ENCODE data around the gene EFNA2. TPM values are rescaled to one million over a fixed set of nuclear protein-coding genes. Genes with fewer than 3 reads are reported as not detected.

The EFNA2 gene
- total RNA-seq, 1 experiment from 2014 or later: 1.5 TPM

DNA sequence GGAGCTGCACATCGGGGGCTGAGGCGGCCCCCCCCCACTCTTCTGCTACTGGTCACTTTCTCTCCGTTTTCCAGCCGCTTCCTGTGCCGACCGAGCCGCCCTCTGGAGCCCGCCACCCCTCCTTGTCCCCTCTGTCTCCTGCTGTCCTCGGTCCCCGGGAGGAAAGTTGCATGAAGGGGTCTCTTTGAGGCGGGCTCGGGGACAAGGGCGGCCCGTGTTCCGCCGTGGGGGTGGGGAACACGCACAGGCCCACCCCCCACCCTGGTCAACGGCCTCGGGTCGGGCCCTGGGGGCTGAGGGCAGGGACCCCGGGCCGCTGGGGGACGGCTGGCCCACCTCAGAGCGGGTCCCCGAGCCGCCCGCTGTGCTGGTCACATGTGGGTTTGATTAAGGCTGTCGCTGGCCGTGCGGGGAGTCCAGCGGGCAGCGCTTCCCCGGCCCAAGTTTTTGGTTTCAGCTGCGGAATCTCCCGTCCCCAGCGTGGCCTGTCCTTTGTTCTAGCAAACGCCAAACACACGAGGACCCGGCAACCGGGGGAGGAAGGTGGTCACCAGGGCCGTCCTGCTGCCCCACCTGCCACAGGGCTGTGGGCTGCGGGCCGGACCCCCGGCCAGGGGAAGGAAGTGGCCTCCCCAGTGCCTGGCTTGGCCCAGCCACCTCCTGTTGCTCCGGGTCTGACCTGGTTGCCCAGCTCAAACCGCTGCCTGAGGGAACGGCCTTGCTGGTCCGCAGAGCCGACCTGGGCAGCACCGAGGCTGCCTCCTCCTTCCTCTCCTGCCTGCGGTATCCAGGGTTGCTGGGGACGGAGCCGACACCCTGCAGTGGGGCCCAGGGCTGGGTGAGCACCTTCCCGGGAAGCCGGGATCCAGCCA, 1.9 kb downstream of the EFNA2 start:
- DNase-seq (ENCODE audit: low read depth, low spot score): no peak
- in situ Hi-C loops (cut with HindIII; ENCODE audit: low pct_unique_long_range_greater_than_20kb, low sequenced_read_pairs): no loop called here

DNA sequence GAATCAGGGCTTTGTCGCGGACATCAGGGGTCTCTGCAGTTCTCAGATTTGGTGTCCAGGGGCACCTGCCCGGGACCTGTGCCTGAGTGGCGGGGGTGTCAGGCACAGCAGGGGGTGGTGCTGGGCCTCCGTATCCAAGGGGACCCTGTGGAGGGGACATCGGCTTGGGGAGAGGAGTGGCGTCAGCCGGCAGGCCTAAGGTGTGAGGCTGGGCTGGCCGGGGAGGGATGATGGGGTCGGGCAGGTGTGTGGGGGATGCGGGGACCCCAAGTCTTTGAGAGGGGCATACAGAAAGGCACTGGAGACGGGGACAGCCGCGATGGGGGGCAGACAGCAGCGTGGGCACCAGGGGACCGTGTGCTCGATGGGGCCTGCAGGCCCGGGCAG, 2.5 kb downstream of the EFNA2 start:
- in situ Hi-C loops (cut with HindIII; ENCODE audit: low pct_unique_long_range_greater_than_20kb, low sequenced_read_pairs): no loop called here
- DNase-seq (ENCODE audit: low read depth, low spot score): no peak

DNA sequence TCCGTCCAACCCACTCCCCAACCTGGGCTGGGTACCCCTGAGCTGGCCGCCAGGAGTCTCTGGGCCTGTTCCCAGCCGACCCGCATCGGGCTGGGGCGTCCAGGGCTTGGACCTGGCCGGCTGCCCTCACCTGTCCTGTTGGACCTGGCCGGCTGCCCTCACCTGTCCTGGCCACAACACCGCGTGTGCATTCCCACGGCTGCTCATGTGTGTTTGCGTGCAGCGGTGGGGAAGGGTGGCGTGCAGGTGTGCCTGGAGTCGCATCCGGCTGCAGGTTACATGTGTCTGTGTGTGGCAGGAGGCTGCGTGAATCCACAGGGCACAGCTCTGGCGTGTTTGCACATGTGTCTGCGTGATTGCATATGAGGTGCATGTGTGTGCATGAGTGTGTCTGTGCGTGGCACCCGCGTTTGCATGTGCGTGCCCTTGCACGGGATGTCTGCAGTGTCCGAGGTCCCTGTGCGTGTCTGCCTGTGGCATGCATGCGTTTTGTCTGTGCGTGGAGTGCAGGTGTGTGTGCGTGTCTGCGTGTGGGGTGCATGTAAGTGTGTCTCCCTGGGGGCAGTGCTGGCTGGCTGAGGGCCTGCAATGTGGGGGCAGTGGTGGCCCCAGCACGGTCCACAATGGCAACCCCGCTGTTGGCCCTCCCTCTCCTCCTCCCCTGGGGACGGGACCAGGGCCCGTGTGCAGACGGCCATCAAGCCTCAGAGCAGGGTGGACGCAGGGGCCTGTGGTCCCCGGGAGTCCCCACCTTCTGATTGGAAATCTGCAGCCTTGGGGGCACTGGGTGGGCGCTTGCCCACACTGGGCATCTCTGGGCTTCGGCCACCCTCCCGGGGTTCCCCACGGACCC, 3.4 kb downstream of the EFNA2 start:
- DNase-seq (ENCODE audit: low read depth, low spot score): no peak
- in situ Hi-C loops (cut with HindIII; ENCODE audit: low pct_unique_long_range_greater_than_20kb, low sequenced_read_pairs): no loop called here

DNA sequence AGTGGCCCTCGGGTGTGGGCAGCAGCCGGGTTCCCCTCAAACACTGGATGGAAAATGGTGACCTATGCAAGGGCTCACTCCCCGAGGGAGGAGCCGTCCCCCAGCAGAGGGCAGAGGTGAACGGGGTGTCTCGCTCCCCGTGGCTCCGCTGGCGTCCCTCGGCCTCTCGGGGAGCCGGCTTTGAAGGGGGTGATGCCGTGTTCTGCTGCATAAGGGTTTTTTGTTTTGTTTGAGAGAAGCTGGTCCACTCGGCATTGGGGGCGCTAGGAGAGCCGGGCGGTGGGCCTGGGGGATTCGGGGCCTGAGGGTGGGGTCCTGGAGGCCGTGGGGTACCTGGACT, 4.0 kb downstream of the EFNA2 start:
- no peak for DNase-seq (ENCODE audit: low read depth, low spot score)
- in situ Hi-C loops (cut with HindIII; ENCODE audit: low pct_unique_long_range_greater_than_20kb, low sequenced_read_pairs): no loop called here

DNA sequence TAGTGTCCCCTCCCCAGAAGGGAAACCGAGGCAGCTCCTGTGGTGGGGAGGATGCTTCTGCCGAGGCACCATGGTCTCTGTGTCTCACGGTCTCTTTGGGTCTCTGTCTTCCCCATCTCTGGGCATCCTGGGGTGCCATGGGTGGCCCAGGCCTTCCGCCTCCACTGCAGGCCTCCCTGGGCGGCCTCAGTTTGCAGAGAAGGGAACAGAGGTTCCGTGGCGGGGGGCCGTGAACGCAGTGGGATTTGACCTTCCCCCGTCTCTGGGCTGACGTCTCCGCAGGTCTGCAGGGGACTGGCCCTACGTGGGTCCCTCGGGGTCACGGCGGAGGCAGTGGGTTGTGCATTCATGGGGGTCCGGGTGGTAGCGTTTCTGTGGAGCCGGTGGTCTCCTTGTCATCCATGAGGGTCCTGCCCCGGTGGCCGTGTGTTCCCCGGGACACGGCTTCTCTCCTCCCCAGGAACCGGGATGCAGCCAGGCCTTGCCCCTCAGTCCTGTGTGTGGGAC, 4.6 kb downstream of the EFNA2 start:
- in situ Hi-C loops (cut with HindIII; ENCODE audit: low pct_unique_long_range_greater_than_20kb, low sequenced_read_pairs): no loop called here
- no peak for DNase-seq (ENCODE audit: low read depth, low spot score)

DNA sequence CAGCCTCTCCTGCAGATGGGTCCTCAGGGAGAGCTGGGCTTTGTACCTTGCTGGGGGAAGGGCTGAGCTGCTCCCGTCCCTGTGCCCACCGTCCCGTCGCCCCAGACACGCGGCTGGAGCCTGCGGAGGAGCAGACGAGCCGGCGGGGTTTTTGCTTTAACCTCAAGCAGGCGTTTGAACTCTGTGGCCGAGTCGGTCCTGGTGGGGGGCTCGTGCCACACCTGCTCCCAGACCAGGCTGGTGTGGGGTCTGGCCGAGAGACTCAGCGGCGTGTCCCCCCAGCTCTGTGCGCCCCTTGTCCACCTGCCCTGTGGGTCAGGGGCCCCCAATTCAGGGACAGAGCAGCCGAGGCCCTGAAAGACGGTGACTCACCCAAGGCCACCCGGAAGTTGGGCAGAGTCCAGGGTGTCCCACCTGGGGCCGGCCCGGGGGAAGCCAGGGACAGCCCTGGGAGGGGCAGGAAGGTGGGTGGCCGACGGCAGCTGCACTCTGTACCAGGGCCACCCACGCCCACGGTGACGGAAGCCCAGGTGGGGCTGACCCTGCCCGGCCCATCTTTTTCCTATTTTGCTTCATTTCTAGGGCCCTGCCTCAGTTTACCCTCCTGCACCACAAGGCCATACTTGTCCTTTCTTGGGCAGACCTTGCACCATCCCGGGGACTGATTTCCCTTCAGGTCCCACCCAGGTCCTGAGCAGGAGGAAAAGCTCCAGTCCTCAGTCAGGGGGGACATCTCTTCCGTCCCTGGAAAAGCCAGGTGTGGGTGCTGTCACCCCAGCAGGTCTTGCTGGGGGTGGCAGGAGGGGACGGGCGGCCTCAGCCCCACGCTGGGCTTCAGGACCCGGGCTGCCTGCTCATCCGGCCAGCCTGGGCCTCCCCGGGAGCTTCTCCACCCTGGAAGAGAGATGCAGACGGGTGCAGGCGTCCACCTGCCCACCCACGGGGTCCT, 5.3 kb downstream of the EFNA2 start:
- in situ Hi-C loops (cut with HindIII; ENCODE audit: low pct_unique_long_range_greater_than_20kb, low sequenced_read_pairs): no loop called here
- DNase-seq (ENCODE audit: low read depth, low spot score): no peak

DNA sequence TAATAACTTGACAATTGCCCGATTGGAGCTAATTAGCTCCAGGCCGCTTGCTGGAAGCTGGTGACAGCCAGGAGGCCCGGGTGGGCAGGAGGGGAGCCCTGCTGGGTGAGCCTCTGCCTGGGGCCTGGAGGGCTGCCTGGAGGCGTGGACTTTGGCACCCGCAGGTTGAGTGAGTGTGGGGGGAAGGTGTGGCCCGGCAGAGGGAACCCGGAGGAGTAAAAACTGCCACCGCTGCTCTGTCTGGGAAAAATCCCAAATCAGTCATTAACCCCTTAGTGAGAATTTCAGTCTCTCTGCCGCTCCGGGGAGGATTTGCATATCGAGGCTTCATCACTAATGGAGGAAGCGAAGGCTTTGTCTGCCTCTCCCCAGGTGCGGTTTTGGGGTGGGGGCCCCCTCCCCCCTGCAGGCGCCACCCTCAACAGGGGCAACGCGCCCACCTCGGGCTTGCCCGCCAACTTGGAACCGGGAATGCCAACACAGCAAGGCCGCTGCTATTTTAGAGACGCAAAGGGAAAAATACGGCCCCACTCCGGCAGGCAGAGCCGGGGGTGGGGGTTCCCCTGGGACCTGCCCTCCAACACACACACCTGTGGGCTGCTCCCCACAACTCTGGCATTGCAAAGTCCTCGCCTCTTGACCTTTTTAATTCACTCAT, 6.2 kb downstream of the EFNA2 start:
- in situ Hi-C loops (cut with HindIII; ENCODE audit: low pct_unique_long_range_greater_than_20kb, low sequenced_read_pairs): no loop called here
- no peak for DNase-seq (ENCODE audit: low read depth, low spot score)

DNA sequence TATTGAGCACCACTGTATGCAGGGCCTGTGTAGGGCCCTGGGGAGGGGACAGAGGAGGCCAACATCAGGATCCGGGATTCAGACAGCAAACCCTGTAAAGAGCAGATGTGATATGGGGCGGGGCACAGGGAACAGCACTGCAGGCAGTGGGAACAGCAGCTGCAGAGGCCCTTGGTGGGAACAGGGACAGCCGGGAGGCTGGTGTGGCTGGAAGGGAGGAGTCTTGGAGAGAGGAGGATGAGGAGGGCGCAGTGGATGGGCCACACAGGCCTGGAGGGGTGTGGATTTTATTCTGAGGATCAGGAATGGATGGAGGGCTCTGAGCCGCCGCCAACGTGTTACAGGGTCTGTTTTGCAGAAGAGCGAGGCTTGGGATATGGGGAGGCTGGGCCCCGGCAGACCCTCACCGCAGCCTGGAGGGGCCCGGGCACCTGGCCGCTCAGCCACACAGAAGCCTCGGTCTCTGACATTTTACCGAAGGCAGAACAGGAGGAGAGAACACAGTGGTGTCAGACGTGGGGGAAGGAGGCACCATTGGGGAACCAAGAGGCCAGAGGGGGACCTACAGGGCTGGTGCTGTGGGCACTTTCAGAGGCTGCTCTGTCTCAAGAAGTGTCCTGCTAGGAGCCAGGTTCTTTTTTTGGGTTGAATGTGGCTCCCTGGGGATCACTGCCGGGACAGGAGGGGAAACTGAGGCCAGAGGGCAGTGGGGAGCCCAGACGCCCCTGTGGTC, 6.9 kb downstream of the EFNA2 start:
- no peak for DNase-seq (ENCODE audit: low read depth, low spot score)
- in situ Hi-C loops (cut with HindIII; ENCODE audit: low pct_unique_long_range_greater_than_20kb, low sequenced_read_pairs): no loop called here

DNA sequence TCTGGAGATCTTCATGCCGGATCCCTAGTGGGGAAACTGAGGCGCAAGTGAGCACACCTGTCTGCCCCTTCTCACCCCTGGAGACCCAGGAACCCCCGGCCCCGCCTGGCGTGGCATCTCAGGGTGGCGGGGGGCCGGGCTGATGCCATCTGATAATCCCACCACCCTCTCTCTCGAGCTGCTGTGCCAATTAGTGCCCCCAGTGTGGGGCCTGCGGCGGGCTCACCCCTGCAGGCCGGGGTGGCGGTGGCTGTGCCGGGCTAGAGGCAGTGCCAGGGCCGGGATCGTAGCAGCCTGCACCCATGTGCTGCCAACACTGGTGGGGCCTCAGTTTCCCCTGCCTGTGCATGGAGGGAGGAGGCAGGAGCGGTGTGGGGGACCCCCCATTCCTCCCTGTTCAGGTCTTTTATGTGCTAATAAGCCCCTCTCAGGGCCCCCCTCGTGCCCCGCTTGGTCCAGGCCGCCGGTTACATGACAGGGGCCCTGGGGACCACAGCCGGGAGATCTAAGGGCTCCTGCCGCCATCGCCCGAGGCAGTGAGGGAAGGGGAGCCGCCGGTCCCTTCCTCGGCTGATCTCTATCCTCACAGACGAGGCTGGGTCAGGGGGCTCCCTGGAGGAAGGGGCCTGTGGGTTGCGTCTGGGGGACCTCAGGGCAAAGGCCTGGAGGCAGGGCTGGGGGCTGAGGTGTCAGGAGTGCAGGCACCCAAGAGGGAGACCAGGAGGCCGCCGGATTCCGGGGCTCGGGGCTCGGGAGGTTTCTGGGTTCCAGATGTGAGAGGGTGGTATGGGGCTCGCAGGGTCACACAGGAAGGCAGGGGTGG, 8.3 kb downstream of the EFNA2 start:
- in situ Hi-C loops (cut with HindIII; ENCODE audit: low pct_unique_long_range_greater_than_20kb, low sequenced_read_pairs): no loop called here
- no peak for DNase-seq (ENCODE audit: low read depth, low spot score)

DNA sequence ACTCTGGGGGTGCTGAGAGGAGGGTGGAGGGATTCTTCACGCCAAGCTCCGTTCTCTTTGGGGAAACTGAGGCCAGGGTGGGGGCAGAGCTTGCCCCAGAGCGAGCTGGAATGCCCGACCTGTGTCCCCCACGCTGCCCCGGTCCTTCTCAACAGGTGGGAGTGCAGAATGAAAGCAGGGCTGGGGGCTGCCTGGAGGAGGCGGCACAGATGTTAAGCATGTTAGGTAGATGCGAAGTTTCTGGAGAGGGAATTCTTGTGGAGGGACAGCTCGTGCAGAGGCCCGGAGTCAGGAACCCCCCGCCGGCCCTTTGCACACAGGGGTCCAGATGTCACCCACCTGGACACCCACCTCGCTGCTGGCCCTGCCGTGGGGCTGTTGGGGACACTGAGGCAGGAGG, 9.0 kb downstream of the EFNA2 start:
- in situ Hi-C loops (cut with HindIII; ENCODE audit: low pct_unique_long_range_greater_than_20kb, low sequenced_read_pairs): no loop called here
- no peak for DNase-seq (ENCODE audit: low read depth, low spot score)

DNA sequence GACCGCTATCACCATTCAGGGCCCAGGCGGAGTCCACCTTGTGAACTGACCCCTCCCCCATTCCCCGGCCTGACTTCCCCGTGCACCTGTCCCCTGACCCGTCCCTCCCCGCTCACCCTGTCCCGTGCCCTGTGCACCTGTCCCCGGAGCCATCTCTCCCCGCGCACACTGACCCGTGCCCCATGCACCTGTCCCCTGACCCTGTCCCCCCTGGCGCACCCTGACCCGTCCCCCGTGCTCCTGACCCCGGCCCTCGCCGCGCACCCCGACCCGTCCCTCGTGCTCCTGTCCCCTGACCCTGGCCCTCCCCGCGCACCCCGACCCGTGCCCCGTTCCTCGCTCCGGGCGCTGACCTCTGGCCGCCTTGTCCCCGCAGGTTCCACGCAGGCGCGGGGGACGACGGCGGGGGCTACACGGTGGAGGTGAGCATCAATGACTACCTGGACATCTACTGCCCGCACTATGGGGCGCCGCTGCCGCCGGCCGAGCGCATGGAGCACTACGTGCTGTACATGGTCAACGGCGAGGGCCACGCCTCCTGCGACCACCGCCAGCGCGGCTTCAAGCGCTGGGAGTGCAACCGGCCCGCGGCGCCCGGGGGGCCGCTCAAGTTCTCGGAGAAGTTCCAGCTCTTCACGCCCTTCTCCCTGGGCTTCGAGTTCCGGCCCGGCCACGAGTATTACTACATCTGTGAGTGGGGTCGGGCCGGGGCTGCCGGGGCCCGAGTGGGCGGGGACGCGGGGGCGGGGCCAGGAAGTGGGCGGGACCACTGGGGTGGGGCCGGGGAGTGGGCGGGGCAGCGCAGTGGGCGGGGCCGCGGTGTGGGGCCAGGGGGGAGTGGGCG, 9.7 kb downstream of the EFNA2 start:
- in situ Hi-C loops (cut with HindIII; ENCODE audit: low pct_unique_long_range_greater_than_20kb, low sequenced_read_pairs): no loop called here
- DNase-seq (ENCODE audit: low read depth, low spot score): peak; percentile 25

DNA sequence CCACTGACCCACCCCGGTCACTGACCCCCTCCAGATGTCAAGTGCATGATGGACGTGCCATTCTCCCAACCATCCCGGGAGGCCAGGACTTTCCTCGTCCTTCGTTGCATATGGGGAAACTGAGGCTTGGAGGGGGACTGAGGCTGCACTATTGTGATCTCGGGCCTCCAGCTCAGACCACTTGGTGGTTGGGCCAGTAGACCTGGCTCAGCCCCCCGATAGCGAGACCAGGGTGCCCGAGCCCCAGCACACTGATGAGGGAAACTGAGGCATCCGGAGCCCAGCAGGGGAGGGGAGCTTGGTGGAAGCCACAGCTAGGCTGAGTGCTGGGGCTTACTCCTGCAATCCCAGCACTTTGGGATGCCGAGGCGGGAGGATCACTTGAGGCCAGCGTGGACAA, 10.4 kb downstream of the EFNA2 start:
- in situ Hi-C loops (cut with HindIII; ENCODE audit: low pct_unique_long_range_greater_than_20kb, low sequenced_read_pairs): no loop called here
- no peak for DNase-seq (ENCODE audit: low read depth, low spot score)

DNA sequence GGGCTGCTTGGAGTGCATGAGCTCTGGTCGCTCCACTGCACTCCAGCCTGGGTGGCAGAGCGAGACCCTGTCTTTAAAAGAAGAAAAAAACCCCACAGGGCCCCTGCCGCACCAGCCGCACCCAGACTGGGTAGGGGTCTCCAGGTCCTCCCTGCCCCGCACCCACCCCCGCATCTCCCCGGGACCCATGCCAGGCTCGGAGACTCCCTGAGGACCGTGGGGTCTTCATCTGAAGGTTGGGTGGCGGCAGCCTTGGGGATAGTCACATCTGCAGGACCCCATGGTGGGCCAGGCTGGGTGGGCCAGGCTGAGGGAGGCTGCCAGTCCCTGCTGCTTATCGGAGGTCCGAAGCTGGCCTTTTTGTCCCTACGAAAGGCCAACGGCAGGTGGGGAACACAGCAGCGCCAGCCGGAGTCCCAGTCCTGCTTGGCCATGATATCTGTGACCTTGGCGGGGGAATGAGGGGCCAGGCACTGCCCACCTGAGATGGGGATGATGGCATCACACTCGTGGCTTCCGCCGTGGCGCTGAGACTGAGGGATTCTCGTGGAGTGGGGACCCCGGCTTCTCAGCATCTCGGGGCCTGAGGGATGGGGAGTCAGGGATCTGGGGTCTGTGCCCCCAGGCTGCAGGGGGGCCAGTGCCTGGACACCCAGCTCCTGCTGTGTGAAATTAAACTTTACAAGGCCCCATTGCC, 11.1 kb downstream of the EFNA2 start:
- in situ Hi-C loops (cut with HindIII; ENCODE audit: low pct_unique_long_range_greater_than_20kb, low sequenced_read_pairs): no loop called here
- DNase-seq (ENCODE audit: low read depth, low spot score): no peak

DNA sequence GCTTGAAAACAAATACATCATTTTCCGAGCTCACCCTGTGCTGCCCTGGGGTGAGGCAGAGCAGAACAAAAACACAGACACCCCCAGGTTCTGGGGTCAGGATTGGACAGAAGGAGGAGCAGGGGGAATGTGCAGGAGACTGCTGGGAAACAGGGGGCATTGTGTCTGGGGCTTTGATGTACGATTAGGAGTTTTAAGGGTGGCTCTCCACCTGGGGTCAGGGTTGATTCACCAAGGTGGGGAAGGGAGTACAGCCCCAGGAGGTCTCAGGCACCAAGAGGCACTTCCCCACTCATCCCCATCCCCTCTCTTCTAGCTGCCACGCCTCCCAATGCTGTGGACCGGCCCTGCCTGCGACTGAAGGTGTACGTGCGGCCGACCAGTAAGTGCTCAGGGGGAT, 12.6 kb downstream of the EFNA2 start:
- in situ Hi-C loops (cut with HindIII; ENCODE audit: low pct_unique_long_range_greater_than_20kb, low sequenced_read_pairs): no loop called here
- DNase-seq (ENCODE audit: low read depth, low spot score): no peak

DNA sequence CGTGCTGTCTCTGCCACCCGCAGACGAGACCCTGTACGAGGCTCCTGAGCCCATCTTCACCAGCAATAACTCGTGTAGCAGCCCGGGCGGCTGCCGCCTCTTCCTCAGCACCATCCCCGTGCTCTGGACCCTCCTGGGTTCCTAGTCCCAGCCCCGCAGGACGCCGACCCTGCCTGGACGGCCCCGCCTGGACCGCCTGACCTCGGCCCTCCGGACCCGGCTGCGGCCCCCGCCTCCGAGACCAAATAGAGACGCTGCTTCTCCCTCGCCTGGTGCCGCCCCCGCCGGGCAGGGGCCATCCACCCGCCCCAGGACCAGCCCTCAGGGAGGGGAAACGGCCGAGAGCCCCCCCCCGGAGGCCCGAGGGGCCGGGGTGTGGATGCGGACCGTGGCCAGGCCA, 14.1 kb downstream of the EFNA2 start:
- DNase-seq (ENCODE audit: low read depth, low spot score): no peak
- in situ Hi-C loops (cut with HindIII; ENCODE audit: low pct_unique_long_range_greater_than_20kb, low sequenced_read_pairs): no loop called here

Measured in SK-MEL-5 (cell line).